A673 (cell line): ENCODE results near the gene ROR2. TPM values are rescaled to one million over a fixed set of nuclear protein-coding genes. Genes with fewer than 3 reads are reported as not detected.

ENCODE experiments used
- BruUV-seq: library from RNA; stranded (reverse); fragments of 400-500 nt; replicated peaks from 2 replicates; lab custom pipeline; 2021; lab: Mats Ljungman, UMichigan
- CTCF ChIA-PET: fragments of 300-600 bp; sonication (Branson Sonifier 250); formaldehyde crosslinking; loops from one replicate; lab custom pipeline; 2022; ENCODE audit warnings: antibody characterized with exemption; lab: Charles Lee
- POLR2A ChIA-PET: fragments of 300-600 bp; sonication (Branson Sonifier 250); formaldehyde crosslinking; loops from one replicate; lab custom pipeline; 2022; ENCODE audit warnings: antibody characterized with exemption; ENCODE audit not compliant: low non-redundant PET; lab: Charles Lee
- DNase-seq: peaks from one replicate; pipeline ENCODE4 v3.0.0-alpha.2; 2015; ENCODE audit warnings: low spot score
- H3K27ac ChIP-seq: fragments of 200-600 bp; sonication (generic); 2 replicates; pipeline ENCODE4 v1.5.1; 2016; ENCODE audit warnings: mixed run types, low read depth, mild to moderate bottlenecking, mixed read lengths, antibody characterized with exemption, low read length; ENCODE audit not compliant: poor library complexity, severe bottlenecking
- H3K27me3 ChIP-seq: fragments of 200-600 bp; sonication (generic); replicated peaks from 2 replicates; pipeline ENCODE4 v1.6.1; 2017; ENCODE audit warnings: mixed run types, low read depth, mild to moderate bottlenecking, mixed read lengths, antibody characterized with exemption, low read length; ENCODE audit not compliant: insufficient read depth, poor library complexity
- H3K36me3 ChIP-seq: fragments of 200-600 bp; sonication (generic); 2 replicates; pipeline ENCODE4 v1.6.1; 2016; ENCODE audit warnings: mixed run types, mild to moderate bottlenecking, mixed read lengths, antibody characterized with exemption, low read length; ENCODE audit not compliant: insufficient read depth, poor library complexity, severe bottlenecking
- H3K4me1 ChIP-seq: fragments of 200-600 bp; sonication (generic); 2 replicates; pipeline ENCODE4 v1.6.1; 2017; ENCODE audit warnings: mixed run types, mild to moderate bottlenecking, mixed read lengths, antibody characterized with exemption, low read length; ENCODE audit not compliant: insufficient read depth, poor library complexity, severe bottlenecking
- H3K4me3 ChIP-seq: fragments of 200-600 bp; sonication (generic); 2 replicates; pipeline ENCODE4 v1.5.1; 2016; ENCODE audit warnings: low read depth, mixed run types, mild to moderate bottlenecking, mixed read lengths, low read length; ENCODE audit not compliant: poor library complexity, severe bottlenecking
- H3K9me3 ChIP-seq: fragments of 200-600 bp; sonication (generic); 2 replicates; pipeline ENCODE4 v1.6.1; 2016; ENCODE audit warnings: mixed run types, low read depth, mild to moderate bottlenecking, mixed read lengths, antibody characterized with exemption, low read length; ENCODE audit not compliant: poor library complexity, severe bottlenecking
- CTCF ChIP-seq: fragments of 300-800, 200-600 bp; sonication (generic); conservative IDR thresholded peaks from 2 replicates; pipeline ENCODE4 v1.5.1; 2017; ENCODE audit warnings: low read depth, mild to moderate bottlenecking, antibody characterized with exemption, low read length, moderate library complexity, mixed read lengths
- EZH2 ChIP-seq: fragments of 200-600 bp; sonication (generic); IDR thresholded peaks from 2 replicates; pipeline ENCODE4 v1.6.1; 2017; ENCODE audit warnings: borderline replicate concordance, low read depth, mild to moderate bottlenecking, mixed read lengths, antibody characterized with exemption, low read length; ENCODE audit not compliant: poor library complexity, severe bottlenecking
- intact Hi-C: fragments of 100-400 bp; cut with micrococcal nuclease; formaldehyde crosslinking; loops from one replicate; pipeline ENCODE4 v1.10.0; 2022; ENCODE audit not compliant: unreplicated experiment
- total RNA-seq: library from RNA; stranded (reverse); gene quantifications from 2 replicates; pipeline ENCODE4 v1.2.3, GENCODE V29; 2021

Gene ROR2
- total RNA-seq, 1 experiment from 2014 or later = 12.3 TPM

GRCh38 chr9:91770229-91770628, 179.8 kb downstream of the ROR2 start:
- Histone ChIP-seq H3K27me3 (peaks cover 14% of the 10 kb centered on the region), H3K27ac (no peak overlapping the region), H3K4me3 (no peak overlapping the region), H3K9me3 (no peaks in the 10 kb centered on the region), H3K36me3 (no peaks in the 10 kb centered on the region), H3K4me1 (peaks cover 14% of the 10 kb centered on the region)
- no peak for DNase-seq
- TF ChIP-seq EZH2 (no peak), CTCF (no peak)
- CTCF ChIA-PET = no interaction called here
- POLR2A ChIA-PET = no interaction called here
- BruUV-seq = no TSS peak
- intact Hi-C loops = no loop called here

- H3K27me3 ChIP-seq = peaks cover 17% of the 10 kb centered on the region
- peaks cover 9% of the 10 kb centered on the region for H3K9me3 ChIP-seq
- peaks cover 14% of the 10 kb centered on the region for H3K4me1 ChIP-seq
- H3K4me3 ChIP-seq = no peak overlapping the region
- intact Hi-C loops = no loop called here
- ChIA-PET POLR2A (no interaction called here), CTCF (no interaction called here)
- TF ChIP-seq CTCF = no peak
- no peak for TF ChIP-seq EZH2
- DNase-seq = no peak
- BruUV-seq = no TSS peak
- no peak overlapping the region for H3K27ac ChIP-seq
- H3K36me3 ChIP-seq = no peaks in the 10 kb centered on the region
Measured at GRCh38 chr9:91768977-91769916, 180.8 kb downstream of the ROR2 start.

GRCh38 chr9:91768507-91768906, 181.5 kb downstream of the ROR2 start:
- no TSS peak for BruUV-seq
- ChIA-PET POLR2A (no interaction called here), CTCF (no interaction called here)
- TF ChIP-seq EZH2 (no peak), CTCF (no peak)
- Histone ChIP-seq H3K9me3 (peaks cover 9% of the 10 kb centered on the region), H3K27ac (no peak overlapping the region), H3K27me3 (peaks cover 17% of the 10 kb centered on the region), H3K4me1 (peaks cover 14% of the 10 kb centered on the region), H3K4me3 (no peak overlapping the region), H3K36me3 (no peaks in the 10 kb centered on the region)
- DNase-seq = no peak
- intact Hi-C loops = no loop called here
